ENCODE data around the gene HYCC2. TPM values are rescaled to one million over a fixed set of nuclear protein-coding genes. Genes with fewer than 3 reads are reported as not detected.
"Not testable (repeated sequence)": the region's sequence is repeated elsewhere in the genome, so short reads cannot be mapped to it uniquely, and the experiment has no call there.

The HYCC2 gene
- total RNA-seq, 1 donor from 2014 or later = 21.8 TPM

DNA sequence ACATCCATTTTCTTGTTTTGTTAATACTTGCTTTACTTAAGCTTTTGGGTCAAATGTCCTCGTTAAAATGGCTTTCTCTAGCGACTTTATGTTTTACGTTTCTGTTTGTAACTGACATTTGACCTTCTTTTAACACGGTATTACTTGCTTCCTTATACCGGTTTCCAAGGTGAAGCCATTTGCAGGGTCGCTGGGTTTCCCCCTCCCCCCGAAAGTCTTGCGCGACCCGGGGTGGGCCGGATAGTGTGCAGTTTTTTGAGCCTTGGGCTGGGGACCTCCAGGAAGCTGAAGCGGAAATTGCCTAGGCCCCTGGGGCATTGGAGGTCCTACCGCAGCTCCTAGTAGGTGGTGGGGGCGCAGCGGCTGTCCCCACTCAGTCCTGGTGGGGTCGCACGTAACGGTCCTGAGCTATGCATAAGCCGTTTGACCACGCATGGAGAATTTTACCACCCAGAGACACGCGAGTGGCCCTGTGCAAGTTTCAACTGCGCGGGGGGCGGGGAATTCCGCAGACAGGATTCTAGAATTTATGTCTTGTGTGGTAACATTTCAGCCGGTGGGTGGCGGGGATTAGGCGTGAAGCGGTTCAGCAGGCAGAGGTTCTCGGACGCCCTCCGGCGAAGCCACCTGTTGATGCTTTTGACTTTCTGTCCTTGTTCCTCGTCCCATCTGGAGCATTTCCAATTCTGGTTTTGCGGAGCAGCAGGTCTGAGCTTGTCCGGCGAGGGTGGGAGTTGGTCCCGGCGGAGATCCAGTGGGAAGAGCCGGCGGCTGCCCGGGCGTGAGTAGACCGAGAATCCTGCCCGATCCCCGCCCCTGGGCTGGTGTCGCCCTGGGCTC, 46.9 kb upstream of the HYCC2 start:
- H3K9me3 Mint-ChIP-seq (ENCODE audit: unreplicated experiment) = peaks cover 6% of the 10 kb centered on the region
- Histone ChIP-seq H3K27ac (ENCODE audit: low read depth, low read length) (peak overlapping the region; percentile 97), H4K20me1 (ENCODE audit: insufficient read depth, low read length) (no peaks in the 10 kb centered on the region), H3K27me3 (ENCODE audit: insufficient read depth, low read length) (no peaks in the 10 kb centered on the region), H3K4me1 (ENCODE audit: insufficient read depth, low read length) (peaks cover 22% of the 10 kb centered on the region), H2AFZ (ENCODE audit: low read depth, low read length) (peak overlapping the region; percentile 23), H3K4me3 (ENCODE audit: insufficient read depth, low read depth, low read length) (peak overlapping the region; percentile 79), H3K36me3 (ENCODE audit: insufficient read depth, low read length) (no peaks in the 10 kb centered on the region), H3K4me2 (ENCODE audit: low read length) (peak overlapping the region; percentile 91), H3K9me3 (ENCODE audit: insufficient read depth, low read depth, low read length) (no peaks in the 10 kb centered on the region), H3K9ac (ENCODE audit: low read length) (peak overlapping the region; percentile 94), H3K79me2 (ENCODE audit: insufficient read depth, low read length) (peaks cover 56% of the 10 kb centered on the region)
- H3K4me3 Mint-ChIP-seq (ENCODE audit: unreplicated experiment) = peak overlapping the region; percentile 87
- H3K4me1 Mint-ChIP-seq (ENCODE audit: low read depth, unreplicated experiment) = peaks cover 10% of the 10 kb centered on the region
- FAIRE-seq (no peak), DNase-seq (ENCODE audit: low read depth) (peak; percentile 72)
- peaks cover 1% of the 10 kb centered on the region for H3K36me3 Mint-ChIP-seq (ENCODE audit: low read depth, unreplicated experiment)
- peak overlapping the region; percentile 72 for H3K27ac Mint-ChIP-seq (ENCODE audit: unreplicated experiment)
- H3K27me3 Mint-ChIP-seq (ENCODE audit: low read depth, unreplicated experiment) = no peaks in the 10 kb centered on the region
- TF ChIP-seq CTCF (IDR thresholded peaks at IDR 0.05; ENCODE audit: insufficient read depth, low read depth, low read length) (peak; percentile 44), EZH2 (IDR thresholded peaks at IDR 0.05; ENCODE audit: insufficient read depth, low read length) (no peak)

DNA sequence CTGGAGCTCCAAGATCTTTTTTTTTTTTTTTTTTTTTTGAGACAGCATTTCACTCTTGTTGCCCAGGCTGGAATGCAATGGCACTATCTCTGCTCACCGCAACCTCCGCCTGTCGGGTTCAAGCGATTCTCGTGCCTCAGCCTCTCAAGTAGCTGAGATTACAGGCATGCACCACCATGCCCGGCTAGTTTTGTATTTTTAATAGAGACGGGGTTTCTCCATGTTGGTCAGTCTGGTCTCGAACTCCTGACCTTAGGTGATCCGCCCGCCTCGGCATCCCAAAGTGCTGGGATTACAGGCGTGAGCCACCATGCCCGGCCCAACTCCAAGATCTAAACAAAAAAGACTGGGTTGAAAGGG, 46.2 kb upstream of the HYCC2 start:
- H3K36me3 ChIP-seq (ENCODE audit: insufficient read depth, low read length); H3K27me3 ChIP-seq (ENCODE audit: insufficient read depth, low read length); DNase-seq (ENCODE audit: low read depth); H2AFZ ChIP-seq (ENCODE audit: low read depth, low read length); FAIRE-seq; H4K20me1 ChIP-seq (ENCODE audit: insufficient read depth, low read length); H3K9me3 ChIP-seq (ENCODE audit: insufficient read depth, low read depth, low read length); H3K27ac Mint-ChIP-seq (ENCODE audit: unreplicated experiment); H3K27me3 Mint-ChIP-seq (ENCODE audit: low read depth, unreplicated experiment); H3K9me3 Mint-ChIP-seq (ENCODE audit: unreplicated experiment); H3K36me3 Mint-ChIP-seq (ENCODE audit: low read depth, unreplicated experiment): not testable (repeated sequence)
- peak overlapping the region; percentile 87 for H3K4me3 Mint-ChIP-seq (ENCODE audit: unreplicated experiment)
- peak overlapping the region; percentile 94 for H3K9ac ChIP-seq (ENCODE audit: low read length)
- H3K4me2 ChIP-seq (ENCODE audit: low read length) = peak overlapping the region; percentile 91
- peaks cover 22% of the 10 kb centered on the region for H3K4me1 ChIP-seq (ENCODE audit: insufficient read depth, low read length)
- peak overlapping the region; percentile 97 for H3K27ac ChIP-seq (ENCODE audit: low read depth, low read length)
- peaks cover 10% of the 10 kb centered on the region for H3K4me1 Mint-ChIP-seq (ENCODE audit: low read depth, unreplicated experiment)
- H3K79me2 ChIP-seq (ENCODE audit: insufficient read depth, low read length) = peaks cover 50% of the 10 kb centered on the region
- peak overlapping the region; percentile 79 for H3K4me3 ChIP-seq (ENCODE audit: insufficient read depth, low read depth, low read length)

GRCh38 chr2:201116959-201117734, 45.7 kb upstream of the HYCC2 start:
- H3K27me3 Mint-ChIP-seq (ENCODE audit: low read depth, unreplicated experiment) = no peaks in the 10 kb centered on the region
- no peaks in the 10 kb centered on the region for H3K36me3 Mint-ChIP-seq (ENCODE audit: low read depth, unreplicated experiment)
- H3K36me3 ChIP-seq (ENCODE audit: insufficient read depth, low read length) = no peaks in the 10 kb centered on the region
- peak; percentile 35 for TF ChIP-seq CTCF (IDR thresholded peaks at IDR 0.05; ENCODE audit: insufficient read depth, low read depth, low read length)
- TF ChIP-seq EZH2 (IDR thresholded peaks at IDR 0.05; ENCODE audit: insufficient read depth, low read length) = no peak
- peaks cover 6% of the 10 kb centered on the region for H3K9me3 Mint-ChIP-seq (ENCODE audit: unreplicated experiment)
- H3K4me1 ChIP-seq (ENCODE audit: insufficient read depth, low read length) = peaks cover 22% of the 10 kb centered on the region
- H3K4me3 Mint-ChIP-seq (ENCODE audit: unreplicated experiment) = peak overlapping the region; percentile 87
- H3K79me2 ChIP-seq (ENCODE audit: insufficient read depth, low read length) = peaks cover 44% of the 10 kb centered on the region
- H3K4me1 Mint-ChIP-seq (ENCODE audit: low read depth, unreplicated experiment) = peaks cover 10% of the 10 kb centered on the region
- H3K27ac ChIP-seq (ENCODE audit: low read depth, low read length) = peak overlapping the region; percentile 97
- no peaks in the 10 kb centered on the region for H3K9me3 ChIP-seq (ENCODE audit: insufficient read depth, low read depth, low read length)
- H3K27me3 ChIP-seq (ENCODE audit: insufficient read depth, low read length) = no peaks in the 10 kb centered on the region
- H3K4me2 ChIP-seq (ENCODE audit: low read length) = peak overlapping the region; percentile 91
- H3K9ac ChIP-seq (ENCODE audit: low read length) = peak overlapping the region; percentile 94
- H3K4me3 ChIP-seq (ENCODE audit: insufficient read depth, low read depth, low read length) = peak overlapping the region; percentile 79
- DNase-seq (ENCODE audit: low read depth) (peak; percentile 81), FAIRE-seq (no peak)
- no peaks in the 10 kb centered on the region for H4K20me1 ChIP-seq (ENCODE audit: insufficient read depth, low read length)
- peak overlapping the region; percentile 85 for H3K27ac Mint-ChIP-seq (ENCODE audit: unreplicated experiment)
- H2AFZ ChIP-seq (ENCODE audit: low read depth, low read length) = peak overlapping the region; percentile 88

Measured in astrocyte (in vitro differentiated cells and primary cell).